GM20431 (cell line): ENCODE data around the gene SLFN14.
"Not testable (repeated sequence)": the region's sequence is repeated elsewhere in the genome, so short reads cannot be mapped to it uniquely, and the experiment has no call there.

Experiments
- in situ Hi-C: fragments of 300-500 bp; cut with MseI, MboI; formaldehyde crosslinking; loops from one replicate; pipeline ENCODE4 v1.15.0; 2020; ENCODE audit warnings: low sequenced_read_pairs; ENCODE audit not compliant: unreplicated experiment

Gene SLFN14

GRCh38 chr17:35563181-35563580 lies 2.6 kb upstream of the SLFN14 start:
- in situ Hi-C loops: not testable (repeated sequence)

GRCh38 chr17:35559495-35560210 lies 966 bp downstream of the SLFN14 start:
- in situ Hi-C loops: no loop called here

- in situ Hi-C loops: no loop called here
Observed at GRCh38 chr17:35557353-35557752, 3.3 kb downstream of the SLFN14 start.

GRCh38 chr17:35555691-35556090 lies 4.9 kb downstream of the SLFN14 start:
- in situ Hi-C loops: no loop called here

- in situ Hi-C loops: no loop called here
Observed at GRCh38 chr17:35554668-35555067, 6.0 kb downstream of the SLFN14 start.

- in situ Hi-C loops: no loop called here
Observed at GRCh38 chr17:35553310-35553709, 7.3 kb downstream of the SLFN14 start.

GRCh38 chr17:35548978-35549377 lies 11.6 kb downstream of the SLFN14 start:
- in situ Hi-C loops: loop anchor here (25.0 kb wide), 1 partner anchor 387 kb away; no protein-coding TSS in a partner anchor

- in situ Hi-C loops: loop anchor here (25.0 kb wide), 1 partner anchor 386 kb away; no protein-coding TSS in a partner anchor
Observed at GRCh38 chr17:35548208-35548810, 12.3 kb downstream of the SLFN14 start.

- in situ Hi-C loops: loop anchor here (25.0 kb wide), 1 partner anchor 384 kb away; no protein-coding TSS in a partner anchor
Observed at GRCh38 chr17:35546487-35546886, 14.1 kb downstream of the SLFN14 start.

- in situ Hi-C loops: loop anchor here (25.0 kb wide), 1 partner anchor 383 kb away; no protein-coding TSS in a partner anchor
Observed at GRCh38 chr17:35545150-35545549, 15.5 kb downstream of the SLFN14 start.

- in situ Hi-C loops: loop anchor here (25.0 kb wide), 1 partner anchor 382 kb away; no protein-coding TSS in a partner anchor
Observed at GRCh38 chr17:35543856-35544255, 16.8 kb downstream of the SLFN14 start.

GRCh38 chr17:35542990-35543389 lies 17.6 kb downstream of the SLFN14 start:
- in situ Hi-C loops: loop anchor here (25.0 kb wide), 1 partner anchor 381 kb away; no protein-coding TSS in a partner anchor

- in situ Hi-C loops: loop anchor here (25.0 kb wide), 1 partner anchor 379 kb away; no protein-coding TSS in a partner anchor
Observed at GRCh38 chr17:35541434-35541833, 19.2 kb downstream of the SLFN14 start.

- in situ Hi-C loops: loop anchor here (25.0 kb wide), 1 partner anchor 378 kb away; no protein-coding TSS in a partner anchor
Observed at GRCh38 chr17:35540589-35541404, 19.8 kb downstream of the SLFN14 start.

GRCh38 chr17:35539659-35540026 lies 21.0 kb downstream of the SLFN14 start:
- in situ Hi-C loops: loop anchor here (10.0 to 25.0 kb wide), 2 partner anchors 225 to 377 kb away; no protein-coding TSS in a partner anchor

GRCh38 chr17:35537601-35538141 lies 22.9 kb downstream of the SLFN14 start, which contains the start of gene SLFN12L:
Gene SLFN12L (minus strand): TSS chr17:35537678. CDS start chr17:35522364, 15,314 bp downstream.
- in situ Hi-C loops: loop anchor here (10.0 to 25.0 kb wide), 2 partner anchors 223 to 375 kb away; no protein-coding TSS in a partner anchor

- in situ Hi-C loops: loop anchor here (10.0 to 25.0 kb wide), 2 partner anchors 222 to 374 kb away; no protein-coding TSS in a partner anchor
Observed at GRCh38 chr17:35536664-35537171, 23.9 kb downstream of the SLFN14 start.

GRCh38 chr17:35535406-35535805 lies 25.2 kb downstream of the SLFN14 start:
- in situ Hi-C loops: loop anchor here (10.0 to 25.0 kb wide), 2 partner anchors 221 to 373 kb away; no protein-coding TSS in a partner anchor

GRCh38 chr17:35534576-35535093 lies 26.0 kb downstream of the SLFN14 start:
- in situ Hi-C loops: loop anchor here (10.0 to 25.0 kb wide), 2 partner anchors 220 to 372 kb away; no protein-coding TSS in a partner anchor
